Neural progenitor cell (in vitro differentiated cells): Measurements from ENCODE around the gene NTM.

Experiments used
- EZH2 ChIP-seq: fragments of 200-600 bp; sonication (generic); IDR thresholded peaks from 2 replicates; pipeline ENCODE4 v1.6.1; 2017; ENCODE audit warnings: antibody characterized with exemption, mild to moderate bottlenecking, moderate library complexity
- EZH2phosphoT487 ChIP-seq: fragments of 200-600 bp; sonication (generic); IDR thresholded peaks from 2 replicates; pipeline ENCODE4 v1.6.1; 2017; ENCODE audit warnings: antibody characterized with exemption
- TF ChIP-seq, protein P1 (sequence below): fragments of 200-600 bp; sonication (generic); IDR thresholded peaks from 2 replicates; pipeline ENCODE4 v1.5.1; 2017; ENCODE audit warnings: antibody characterized with exemption, mild to moderate bottlenecking

DNA sequence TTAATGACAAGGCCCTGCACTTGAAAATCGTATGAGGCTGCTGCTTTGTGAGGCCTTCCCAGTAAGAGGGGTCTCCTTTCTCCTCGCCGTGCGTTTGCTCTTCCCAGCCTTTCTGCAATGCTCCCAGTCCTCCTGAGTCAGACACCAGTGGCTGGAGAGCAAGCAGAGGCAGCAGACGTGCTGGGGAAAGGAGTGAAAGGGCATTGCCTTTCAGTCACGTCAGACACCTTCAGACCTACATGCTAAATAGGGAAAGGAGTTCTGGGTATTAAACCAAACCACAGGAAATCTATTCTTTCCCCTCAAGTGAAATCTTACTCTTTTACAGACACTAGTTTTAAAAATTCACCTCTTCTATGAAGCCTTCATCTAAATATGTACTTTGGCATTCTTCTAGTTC, 274.8 kb downstream of the NTM start:
- TF ChIP-seq, protein P1, sequence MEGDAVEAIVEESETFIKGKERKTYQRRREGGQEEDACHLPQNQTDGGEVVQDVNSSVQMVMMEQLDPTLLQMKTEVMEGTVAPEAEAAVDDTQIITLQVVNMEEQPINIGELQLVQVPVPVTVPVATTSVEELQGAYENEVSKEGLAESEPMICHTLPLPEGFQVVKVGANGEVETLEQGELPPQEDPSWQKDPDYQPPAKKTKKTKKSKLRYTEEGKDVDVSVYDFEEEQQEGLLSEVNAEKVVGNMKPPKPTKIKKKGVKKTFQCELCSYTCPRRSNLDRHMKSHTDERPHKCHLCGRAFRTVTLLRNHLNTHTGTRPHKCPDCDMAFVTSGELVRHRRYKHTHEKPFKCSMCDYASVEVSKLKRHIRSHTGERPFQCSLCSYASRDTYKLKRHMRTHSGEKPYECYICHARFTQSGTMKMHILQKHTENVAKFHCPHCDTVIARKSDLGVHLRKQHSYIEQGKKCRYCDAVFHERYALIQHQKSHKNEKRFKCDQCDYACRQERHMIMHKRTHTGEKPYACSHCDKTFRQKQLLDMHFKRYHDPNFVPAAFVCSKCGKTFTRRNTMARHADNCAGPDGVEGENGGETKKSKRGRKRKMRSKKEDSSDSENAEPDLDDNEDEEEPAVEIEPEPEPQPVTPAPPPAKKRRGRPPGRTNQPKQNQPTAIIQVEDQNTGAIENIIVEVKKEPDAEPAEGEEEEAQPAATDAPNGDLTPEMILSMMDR: no peak
- TF ChIP-seq EZH2phosphoT487 (no peak), EZH2 (no peak)
